ENCODE data around the gene GTF2IRD2.
"Not testable (repeated sequence)": the region's sequence is repeated elsewhere in the genome, so short reads cannot be mapped to it uniquely, and the experiment has no call there.

Gene GTF2IRD2

GRCh38 chr7:74850833-74851721 lies at the start of gene GTF2IRD2:
Gene GTF2IRD2 (minus strand): TSS chr7:74851605. CDS start chr7:74836378, 15,227 bp downstream.
- DNase-seq = not testable (repeated sequence)

DNA sequence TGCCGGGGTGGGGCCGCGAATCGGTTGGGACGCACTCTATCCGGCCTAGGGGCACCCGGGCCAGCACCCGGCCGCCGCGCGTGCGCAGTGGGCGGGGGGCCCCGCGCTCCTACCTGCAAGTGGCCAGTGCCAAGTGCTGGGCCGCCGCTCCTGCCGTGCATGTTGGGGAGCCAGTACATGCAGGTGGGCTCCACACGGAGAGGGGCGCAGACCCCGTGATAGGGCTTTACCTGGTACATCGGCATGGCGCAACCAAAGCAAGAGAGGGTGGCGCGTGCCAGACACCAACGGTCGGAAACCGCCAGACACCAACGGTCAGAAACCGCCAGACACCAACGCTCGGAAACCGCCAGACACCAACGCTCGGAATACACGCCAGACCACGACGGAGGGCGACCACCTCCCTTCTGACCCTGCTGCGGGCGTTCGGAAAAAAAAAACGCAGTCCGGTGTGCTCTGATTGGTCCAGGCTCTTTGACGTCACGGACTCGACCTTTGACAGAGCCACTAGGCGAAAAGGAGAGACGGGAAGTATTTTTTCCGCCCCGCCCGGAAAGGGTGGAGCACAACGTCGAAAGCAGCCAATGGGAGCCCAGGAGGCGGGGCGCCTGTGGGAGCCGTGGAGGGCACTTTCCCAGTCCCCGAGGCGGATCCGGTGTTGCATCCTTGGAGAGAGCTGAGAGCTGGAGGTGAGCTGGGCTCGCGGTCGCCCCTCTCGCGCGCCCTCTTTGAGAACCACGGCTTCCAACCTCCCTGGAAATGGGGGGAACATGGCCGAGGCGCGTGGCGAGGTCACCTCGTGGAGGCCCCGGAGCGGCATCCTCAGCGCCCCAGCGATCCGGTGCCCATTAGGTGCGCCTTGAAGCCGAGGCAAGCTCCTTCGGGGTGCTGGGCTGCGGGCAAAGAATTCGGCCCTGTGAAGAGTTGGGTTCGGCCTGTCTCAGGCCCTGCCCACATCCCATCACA lies 39.0 kb upstream of the GTF2IRD2 start:
- peak; percentile 80 for DNase-seq

DNA sequence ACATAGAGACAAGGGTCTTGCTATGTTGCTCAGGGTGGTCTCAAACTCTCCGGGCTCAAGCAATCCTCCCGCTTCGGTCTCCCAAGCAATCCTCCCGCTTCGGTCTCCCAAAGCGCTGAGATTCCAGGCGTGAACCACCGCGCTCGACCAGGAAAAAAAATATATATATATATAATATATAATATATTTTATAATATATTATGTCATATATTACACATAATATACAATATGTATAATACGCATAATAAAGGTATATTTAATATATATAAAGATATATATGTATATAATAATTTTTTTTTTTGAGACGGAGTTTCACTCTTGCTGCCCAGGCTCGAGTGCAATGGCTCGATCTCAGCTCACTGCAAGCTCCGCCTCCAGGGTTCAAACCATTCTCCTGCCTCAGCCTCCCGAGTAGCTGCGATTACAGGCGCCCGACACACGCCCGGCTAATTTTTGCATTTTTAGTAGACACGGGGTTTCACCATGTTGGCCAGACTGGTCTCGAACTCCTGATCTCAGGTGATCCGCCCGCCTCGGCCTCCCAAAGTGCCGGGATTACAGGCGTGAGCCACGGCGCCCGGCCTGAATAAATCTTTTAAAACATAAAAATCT lies 38.2 kb upstream of the GTF2IRD2 start:
- DNase-seq = not testable (repeated sequence)

- DNase-seq = not testable (repeated sequence)
Measured at GRCh38 chr7:74885295-74885694, 33.9 kb upstream of the GTF2IRD2 start.

DNA sequence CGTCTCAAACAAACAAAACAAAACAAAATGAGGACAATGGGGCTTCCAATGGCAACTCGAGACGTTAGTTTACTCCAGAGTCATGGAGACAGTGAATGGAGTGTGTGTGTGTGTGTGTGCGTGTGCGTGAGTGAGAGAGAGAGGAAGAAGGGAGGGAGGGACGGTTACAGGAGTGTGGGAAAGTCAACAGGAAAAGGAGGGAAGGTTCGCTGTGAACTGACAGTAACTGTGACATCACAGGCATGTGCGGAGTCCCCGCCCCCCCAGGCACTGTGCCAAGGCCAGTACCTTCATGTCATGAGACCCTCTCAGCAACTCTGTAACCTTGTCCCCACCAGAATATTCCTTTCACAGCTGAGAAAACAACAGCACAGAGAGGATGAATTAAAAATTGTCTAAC lies 30.7 kb upstream of the GTF2IRD2 start:
- not testable (repeated sequence) for DNase-seq

GRCh38 chr7:74874748-74875512 lies 23.5 kb upstream of the GTF2IRD2 start:
- DNase-seq = not testable (repeated sequence)

- not testable (repeated sequence) for DNase-seq
Measured at GRCh38 chr7:74874104-74874747, 22.8 kb upstream of the GTF2IRD2 start.

GRCh38 chr7:74872542-74872941 lies 21.1 kb upstream of the GTF2IRD2 start:
- DNase-seq = not testable (repeated sequence)

DNA sequence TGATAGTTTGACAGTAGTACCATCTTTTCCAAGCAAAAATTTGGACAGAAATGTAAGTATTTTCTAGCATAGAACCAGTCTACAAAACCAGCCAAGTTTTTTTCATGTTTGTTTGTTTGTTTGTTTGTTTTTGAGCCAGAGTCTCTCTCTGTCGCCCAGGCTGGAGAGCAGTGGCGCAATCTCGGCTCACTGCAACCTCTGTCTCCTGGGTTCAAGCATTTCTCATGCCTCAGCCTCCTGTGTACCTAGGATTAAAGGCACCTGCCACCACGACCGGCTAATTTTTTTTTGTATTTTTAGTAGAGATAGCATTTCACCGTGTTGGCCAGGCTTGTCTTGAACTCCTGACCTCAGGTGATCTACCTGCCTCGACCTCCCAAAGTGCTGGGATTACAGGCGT lies 14.4 kb upstream of the GTF2IRD2 start:
- not testable (repeated sequence) for DNase-seq

DNA sequence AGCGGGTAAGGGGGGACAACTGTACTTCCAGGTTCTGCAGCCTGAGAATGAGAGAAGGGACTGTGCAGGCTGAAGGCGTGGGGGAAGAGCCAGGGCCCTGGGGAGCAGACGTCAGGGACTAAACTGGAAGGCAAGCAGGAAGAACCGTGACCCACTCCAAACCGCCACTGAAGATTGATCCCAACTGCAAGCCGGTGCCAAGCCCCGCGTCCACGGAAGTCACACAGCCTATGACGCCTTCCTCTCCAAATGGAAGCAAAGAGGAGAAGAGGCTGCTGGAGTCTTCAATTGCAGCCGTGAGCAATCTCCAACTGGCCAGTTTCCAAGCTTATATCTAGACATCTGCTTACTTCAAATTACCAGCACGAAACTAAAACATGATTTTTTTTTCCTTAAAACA lies 1.6 kb downstream of the GTF2IRD2 start:
- not testable (repeated sequence) for DNase-seq

- not testable (repeated sequence) for DNase-seq
Measured at GRCh38 chr7:74830411-74830810, 21.0 kb downstream of the GTF2IRD2 start.

GRCh38 chr7:74829959-74830358 lies 21.4 kb downstream of the GTF2IRD2 start:
- not testable (repeated sequence) for DNase-seq

DNA sequence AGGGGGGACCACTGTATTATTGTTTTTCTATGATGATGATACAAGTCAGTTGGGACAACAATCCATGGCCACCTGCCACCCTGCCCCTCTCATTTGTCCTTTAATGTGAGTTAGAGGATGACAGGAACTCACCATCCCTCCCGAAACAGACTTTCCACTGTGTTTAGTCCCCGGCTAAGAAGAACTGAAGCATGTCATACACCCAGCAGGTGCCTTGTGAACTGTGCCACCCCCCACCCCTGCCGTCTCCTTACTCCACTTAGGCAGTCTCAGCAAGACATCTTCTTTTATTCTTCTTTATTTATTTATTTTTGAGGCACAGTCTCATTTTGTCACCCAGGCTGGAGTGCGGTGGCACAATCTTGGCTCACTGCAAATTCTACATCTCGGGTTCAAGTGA lies 30.1 kb downstream of the GTF2IRD2 start:
- DNase-seq = not testable (repeated sequence)

- DNase-seq = not testable (repeated sequence)
Measured at GRCh38 chr7:74820146-74820805, 31.1 kb downstream of the GTF2IRD2 start.

DNA sequence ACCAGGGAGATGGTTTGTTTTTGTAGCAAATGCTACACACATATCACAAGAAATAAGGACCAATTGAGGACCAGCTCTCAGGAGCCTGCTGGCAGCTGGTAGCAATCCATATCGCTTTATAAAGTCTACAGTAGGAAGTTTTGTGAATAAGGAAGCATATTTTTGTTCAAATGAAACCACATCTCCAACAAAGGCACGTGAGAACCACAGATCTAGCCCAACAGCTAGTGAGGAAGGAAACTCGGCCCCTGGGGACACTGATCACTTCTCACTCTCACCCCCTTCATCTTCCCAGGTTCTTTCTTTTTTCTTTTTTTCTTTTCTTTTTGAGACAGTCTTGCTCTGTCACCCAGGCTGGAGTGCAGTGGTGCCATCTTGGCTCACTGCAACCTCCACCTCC lies 35.5 kb downstream of the GTF2IRD2 start:
- DNase-seq = not testable (repeated sequence)

DNA sequence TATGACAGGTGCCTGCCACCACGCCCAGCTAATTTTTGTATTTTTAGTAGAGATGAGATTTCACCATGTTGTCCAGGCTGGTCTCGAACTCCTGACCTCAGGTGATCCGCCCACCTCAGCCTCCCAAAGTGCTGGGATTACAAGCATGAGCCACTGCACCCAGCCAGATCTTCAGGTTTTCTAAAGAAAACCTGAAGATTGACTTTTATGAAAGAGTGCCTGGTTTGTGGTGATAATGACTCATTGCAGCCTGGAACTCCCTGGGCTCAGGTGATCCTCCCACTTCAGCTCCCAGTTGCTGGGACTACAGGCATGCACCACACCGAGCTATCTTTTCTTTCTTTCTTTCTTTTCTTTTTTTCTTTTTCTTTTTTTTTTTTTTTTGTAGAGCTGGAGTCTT lies 52.8 kb downstream of the GTF2IRD2 start:
- DNase-seq = not testable (repeated sequence)

- DNase-seq = not testable (repeated sequence)
Measured at GRCh38 chr7:74797848-74798622, 53.4 kb downstream of the GTF2IRD2 start.

DNA sequence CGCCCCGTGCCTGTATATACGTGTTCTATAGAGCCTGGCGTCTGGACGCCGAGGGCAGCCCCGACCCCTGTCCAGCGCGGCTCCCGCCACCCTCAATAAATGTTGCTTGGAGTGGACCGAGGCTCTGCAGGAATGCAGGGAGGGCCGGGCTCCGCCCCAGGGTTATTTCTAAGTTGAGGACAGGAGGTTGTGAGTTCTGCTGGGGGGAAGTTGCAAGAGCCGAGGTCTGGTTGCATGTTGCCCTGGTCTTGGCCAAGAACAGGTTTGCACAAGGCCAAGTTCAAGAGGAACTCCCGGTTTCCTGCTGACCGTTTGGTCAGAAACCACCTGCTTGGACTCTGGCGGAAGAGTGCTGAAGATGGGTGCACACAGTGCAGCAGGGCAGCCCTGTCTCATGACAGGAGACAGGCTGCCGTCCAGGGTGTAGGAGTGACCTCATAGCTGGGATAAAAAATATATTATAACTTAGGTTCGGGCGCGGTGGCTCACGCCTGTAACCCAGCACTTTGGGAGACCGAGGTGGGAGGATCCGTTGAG lies 62.1 kb downstream of the GTF2IRD2 start:
- not testable (repeated sequence) for DNase-seq

GRCh38 chr7:74788369-74789150 lies 62.8 kb downstream of the GTF2IRD2 start:
- peak; percentile 83 for DNase-seq
